ENCODE measurements around the gene GLE1.

DNA sequence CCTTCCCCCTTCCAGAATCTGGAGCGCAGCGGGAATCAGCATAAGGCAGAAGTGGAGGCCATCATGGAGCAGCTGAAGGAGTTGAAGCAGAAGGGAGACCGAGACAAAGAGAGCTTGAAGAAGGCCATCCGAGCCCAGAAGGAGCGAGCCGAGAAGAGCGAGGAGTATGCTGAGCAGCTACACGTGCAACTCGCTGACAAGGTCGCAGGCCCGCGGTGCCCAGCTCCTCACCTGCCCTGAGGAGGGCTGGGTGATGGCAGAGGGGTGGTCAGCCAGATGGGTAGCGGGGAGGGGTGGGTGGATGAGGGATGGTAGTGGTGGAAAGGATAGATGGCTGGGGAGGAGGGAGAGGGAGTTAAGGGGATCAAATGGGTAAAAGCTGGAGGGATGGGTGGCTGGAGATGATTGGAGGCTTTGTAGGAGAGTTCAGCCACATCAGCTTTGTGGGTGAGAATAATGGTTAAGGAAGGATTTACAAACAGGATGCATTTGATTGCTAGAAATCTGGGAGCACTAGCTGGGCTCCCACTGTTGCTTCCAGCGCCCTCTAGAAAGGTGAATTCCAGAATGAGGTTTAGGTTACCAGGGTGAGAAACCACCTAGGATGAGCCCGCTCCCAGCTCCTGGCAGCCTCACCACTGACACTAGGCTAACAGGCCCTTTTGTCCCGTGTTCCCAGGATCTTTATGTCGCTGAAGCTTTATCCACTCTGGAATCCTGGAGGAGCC lies 19.7 kb upstream of the GLE1 start:
- TF ChIP-seq POLR2A (IDR thresholded peaks at IDR 0.05): no peak
- TF ChIP-seq, protein P1, sequence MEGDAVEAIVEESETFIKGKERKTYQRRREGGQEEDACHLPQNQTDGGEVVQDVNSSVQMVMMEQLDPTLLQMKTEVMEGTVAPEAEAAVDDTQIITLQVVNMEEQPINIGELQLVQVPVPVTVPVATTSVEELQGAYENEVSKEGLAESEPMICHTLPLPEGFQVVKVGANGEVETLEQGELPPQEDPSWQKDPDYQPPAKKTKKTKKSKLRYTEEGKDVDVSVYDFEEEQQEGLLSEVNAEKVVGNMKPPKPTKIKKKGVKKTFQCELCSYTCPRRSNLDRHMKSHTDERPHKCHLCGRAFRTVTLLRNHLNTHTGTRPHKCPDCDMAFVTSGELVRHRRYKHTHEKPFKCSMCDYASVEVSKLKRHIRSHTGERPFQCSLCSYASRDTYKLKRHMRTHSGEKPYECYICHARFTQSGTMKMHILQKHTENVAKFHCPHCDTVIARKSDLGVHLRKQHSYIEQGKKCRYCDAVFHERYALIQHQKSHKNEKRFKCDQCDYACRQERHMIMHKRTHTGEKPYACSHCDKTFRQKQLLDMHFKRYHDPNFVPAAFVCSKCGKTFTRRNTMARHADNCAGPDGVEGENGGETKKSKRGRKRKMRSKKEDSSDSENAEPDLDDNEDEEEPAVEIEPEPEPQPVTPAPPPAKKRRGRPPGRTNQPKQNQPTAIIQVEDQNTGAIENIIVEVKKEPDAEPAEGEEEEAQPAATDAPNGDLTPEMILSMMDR (IDR thresholded peaks at IDR 0.05): no peak
